GM12878 (cell line): ENCODE data around the gene GDI2. TPM values are rescaled to one million over a fixed set of nuclear protein-coding genes. Genes with fewer than 3 reads are reported as not detected.
A peak's percentile ranks its signal among the peaks of the same experiment; 100 is the strongest.

Experiments
- ATAC-seq: fragments of 200-7000 bp; cut with Tn5 transposase; 3 replicates; pipeline ENCODE4 v1.9.1; 2020; ENCODE audit warnings: mild to moderate bottlenecking, moderate library complexity
- Bru-seq: library from RNA; stranded (reverse); fragments of 400-500 nt; gene quantifications from one replicate; lab custom pipeline; 2021; lab: Mats Ljungman, UMichigan
- BruChase-seq, 2 experiments: library from RNA; stranded (reverse); fragments of 400-500 nt; gene quantifications; one replicate each; lab custom pipeline; 2021; lab: Mats Ljungman, UMichigan
- BruUV-seq: library from RNA; stranded (reverse); fragments of 400-500 nt; replicated peaks from 2 replicates; lab custom pipeline; 2021; lab: Mats Ljungman, UMichigan
- CTCF ChIA-PET: fragments of 300-600 bp; sonication (Branson Sonifier 250); formaldehyde crosslinking; extraction: SDS; loops from one replicate; lab custom pipeline; 2021; ENCODE audit warnings: inconsistent platforms; lab: Yijun Ruan, JAX
- POLR2A ChIA-PET: fragments of 350-600 bp; formaldehyde crosslinking; extraction: SDS; loops from one replicate; lab custom pipeline; 2021; ENCODE audit warnings: inconsistent platforms; lab: Charles Lee
- RAD21 ChIA-PET: fragments of 300-600 bp; sonication (Branson Sonifier 250); formaldehyde crosslinking; loops from one replicate; lab custom pipeline; 2023; ENCODE audit warnings: antibody characterized with exemption; ENCODE audit not compliant: unreplicated experiment; lab: Charles Lee
- SMC1A ChIA-PET: fragments of 300-600 bp; sonication (Branson Sonifier 250); formaldehyde crosslinking; loops from one replicate; lab custom pipeline; 2023; ENCODE audit not compliant: unreplicated experiment, uncharacterized antibody; lab: Charles Lee
- DNase-seq: peaks from one replicate; pipeline ENCODE4 v3.0.0-alpha.2; 2011; ENCODE audit warnings: low read depth, low spot score
- FAIRE-seq: peaks from 3 replicates; lab custom pipeline; 2011; peaks lifted over from hg19 to GRCh38; lab: Jason Lieb, UNC
- H2AFZ ChIP-seq: 2 replicates; pipeline ENCODE4 v1.6.0; 2011; ENCODE audit warnings: low read depth, low read length, control low read depth; ENCODE audit not compliant: control insufficient read depth
- H3K27ac ChIP-seq: 2 replicates; pipeline ENCODE4 v1.5.1; 2011; ENCODE audit warnings: control low read depth; ENCODE audit not compliant: control insufficient read depth, insufficient read depth
- H3K27me3 ChIP-seq, 2 experiments: replicated peaks in 1 of 2; 2 replicates each; pipeline versions ENCODE4 v1.6.0 to v1.6.1; 2011; ENCODE audit warnings: low read length in 1 of 2; ENCODE audit not compliant: control insufficient read depth in 2 of 2, insufficient read depth in 2 of 2
- H3K36me3 ChIP-seq, 2 experiments: 2 replicates each; pipeline ENCODE4 v1.5.1; 2011; ENCODE audit warnings: low read length in 1 of 2; ENCODE audit not compliant: control insufficient read depth in 2 of 2, insufficient read depth in 2 of 2
- H3K4me1 ChIP-seq: 2 replicates; pipeline ENCODE4 v1.6.1; 2011; ENCODE audit warnings: mild to moderate bottlenecking, low read length, moderate library complexity, mixed read lengths; ENCODE audit not compliant: control insufficient read depth, insufficient read depth
- H3K4me2 ChIP-seq: 2 replicates; pipeline ENCODE4 v1.6.0; 2011; ENCODE audit warnings: control low read depth; ENCODE audit not compliant: control insufficient read depth, insufficient read depth
- H3K4me3 ChIP-seq: fragments of 200-600 bp; sonication (generic); 2 replicates; pipeline ENCODE4 v1.5.1; 2016
- H3K79me2 ChIP-seq: 2 replicates; pipeline ENCODE4 v1.6.0; 2011; ENCODE audit warnings: low read length; ENCODE audit not compliant: control insufficient read depth, insufficient read depth
- H3K9ac ChIP-seq: 2 replicates; pipeline ENCODE4 v1.8.0; 2011; ENCODE audit warnings: low read length, control low read depth, mixed read lengths; ENCODE audit not compliant: control insufficient read depth, insufficient read depth
- H3K9me3 ChIP-seq: replicated peaks from 3 replicates; pipeline ENCODE4 v1.5.1; 2011; ENCODE audit warnings: mild to moderate bottlenecking, low read length; ENCODE audit not compliant: control insufficient read depth, insufficient read depth
- H4K20me1 ChIP-seq: 2 replicates; pipeline ENCODE4 v1.6.0; 2011; ENCODE audit not compliant: control insufficient read depth, insufficient read depth
- CBX5 ChIP-seq: sonication (generic); IDR thresholded peaks from 2 replicates; pipeline ENCODE4 v1.6.1; 2016; ENCODE audit warnings: low read depth, moderate library complexity, mild to moderate bottlenecking, inconsistent platforms
- FOXK2 ChIP-seq: fragments of 450-650 bp; IDR thresholded peaks from 2 replicates; pipeline ENCODE4 v1.6.1; 2017; ENCODE audit warnings: mild to moderate bottlenecking, moderate library complexity
- IKZF1 ChIP-seq: fragments of 450-650 bp; conservative IDR thresholded peaks from 2 replicates; pipeline ENCODE4 v1.6.1; 2017; ENCODE audit warnings: antibody characterized with exemption, mild to moderate bottlenecking
- KLF5 ChIP-seq: fragments of 450-650 bp; IDR thresholded peaks from 2 replicates; pipeline ENCODE4 v1.6.1; 2014; ENCODE audit warnings: mild to moderate bottlenecking; ENCODE audit not compliant: partially characterized antibody
- POLR2AphosphoS5 ChIP-seq: IDR thresholded peaks from 2 replicates; pipeline ENCODE4 v1.6.1; 2011; ENCODE audit warnings: mild to moderate bottlenecking, low read length, inconsistent platforms
- PRDM15 ChIP-seq: fragments of 450-650 bp; formaldehyde crosslinking; IDR thresholded peaks from 2 replicates; pipeline ENCODE4 v1.4.0; 2020; ENCODE audit warnings: mild to moderate bottlenecking, moderate library complexity
- ZBED1 ChIP-seq: IDR thresholded peaks from 2 replicates; pipeline ENCODE4 v1.6.1; 2016; ENCODE audit warnings: borderline replicate concordance
- ZNF622 ChIP-seq: fragments of 450-650 bp; IDR thresholded peaks from 2 replicates; pipeline ENCODE4 v1.6.1; 2017; ENCODE audit warnings: mild to moderate bottlenecking, inconsistent platforms
- ZNF687 ChIP-seq: fragments of 450-650 bp; IDR thresholded peaks from 2 replicates; pipeline ENCODE4 v1.6.1; 2017; ENCODE audit warnings: mild to moderate bottlenecking, moderate library complexity
- WGBS: methylation state at CpG from one replicate; pipeline ENCODE4 v1.1.6; 2016; ENCODE audit warnings: low lambda C conversion rate; ENCODE audit not compliant: insufficient replicate concordance, insufficient coverage; ENCODE audit errors: missing lambda C conversion rate; 5-methylcytosine and 5-hydroxymethylcytosine counted together
- in situ Hi-C: fragments of 300-500 bp; cut with MboI; formaldehyde crosslinking; loops from 9 replicates; pipeline ENCODE4 v1.14.3; 2018; ENCODE audit warnings: mixed read lengths
- intact Hi-C: fragments of 100-400 bp; cut with micrococcal nuclease; formaldehyde crosslinking; loops from one replicate; pipeline ENCODE4 v1.14.2; 2022; ENCODE audit not compliant: unreplicated experiment
- long read RNA-seq, 2 experiments: library from polyadenylated mRNA; unstranded; transcript quantifications; one replicate each; pipeline ENCODE4 v2.0.0, GENCODE V29; 2019 to 2020
- polyA minus RNA-seq, 3 experiments: library from RNA; depleted of rRNA, polyadenylated mRNA; stranded (reverse); fragments of >200 nt; gene quantifications; 2 replicates each; pipeline ENCODE4 v1.2.3, GENCODE V29; 2011
- polyA plus RNA-seq, 11 experiments: library from polyadenylated mRNA; depleted of rRNA in 4 of 11; unstranded in 6 of 11; stranded (reverse) in 5 of 11; fragments of >200 nt; fragmentation: Nextera tagmentation in 4 of 11; fragmentation: Illumina TruSeq in 1 of 11; extraction: Ambion mirVana in 4 of 11; extraction: Trizol in 1 of 11; gene quantifications; 1 replicate in 1 of 11; 2 replicates in 10 of 11; pipeline versions ENCODE4 v1.2.1 to v1.2.3, GENCODE V29; 2011 to 2016; ENCODE audit warnings: inconsistent platforms in 2 of 11, missing spikeins in 2 of 11, low read depth in 1 of 11
- total RNA-seq, 4 experiments: library from RNA; depleted of rRNA in 3 of 4; stranded (reverse); fragments of >200 nt in 3 of 4; fragmentation: Illumina TruSeq in 1 of 4; extraction: Trizol in 1 of 4; gene quantifications; 2 replicates each; pipeline versions ENCODE4 v1.2.1 to v1.2.3, GENCODE V29; 2013 to 2021

Gene GDI2
- 115 and 118 TPM in 2 replicates for total RNA-seq (2013; cell fraction: nucleolus; rRNA removed)
- total RNA-seq (2014; rRNA removed) (376 and 409 TPM in 2 replicates), total RNA-seq (2014; rRNA removed; fragmentation: Illumina TruSeq; extraction: Trizol) (384 and 395 TPM in 2 replicates), total RNA-seq (2021) (261 and 262 TPM in 2 replicates), polyA plus RNA-seq (2011; rRNA removed) (278 and 498 TPM in 2 replicates), polyA plus RNA-seq (2014; fragmentation: Illumina TruSeq; extraction: Trizol) (334 and 406 TPM in 2 replicates), polyA plus RNA-seq (2014; fragmentation: Nextera tagmentation; extraction: Ambion mirVana) (100 to 1,000 TPM; 264 to 334 TPM), polyA plus RNA-seq (2014; rRNA removed) (233 and 268 TPM in 2 replicates), polyA plus RNA-seq (2016; fragmentation: Nextera tagmentation; extraction: Ambion mirVana) (100 to 1,000 TPM; 264 to 275 TPM), polyA minus RNA-seq (2011; rRNA and poly(A)+ RNA removed) (242 and 246 TPM in 2 replicates), Bru-seq, nascent RNA (percentile 93 among the genes with signal in this experiment), BruChase-seq, experiment 1, labeled RNA remaining after a 6-hour chase (percentile 97 among the genes with signal in this experiment), BruChase-seq, experiment 2, labeled RNA remaining after a 2-hour chase (percentile 96 among the genes with signal in this experiment)
- polyA plus RNA-seq (2011; ENCODE audit: low read depth) = 170 TPM
- 192 and 220 TPM in 2 replicates for polyA plus RNA-seq (2011; cell fraction: cytosol; rRNA removed)
- polyA plus RNA-seq (2011; cell fraction: nucleus; rRNA removed) = 89.3 and 133 TPM in 2 replicates
- 197 and 223 TPM in 2 replicates for polyA plus RNA-seq (2012)
- 185 and 211 TPM in 2 replicates for polyA minus RNA-seq (2011; cell fraction: cytosol; rRNA and poly(A)+ RNA removed)
- 48.5 and 83.2 TPM in 2 replicates for polyA minus RNA-seq (2011; cell fraction: nucleus; rRNA and poly(A)+ RNA removed)
- long read RNA-seq, experiment 1, transcript GDI2-202 (10 exons, 1,408 nt) = minor isoform, 16 of 507 reads
- long read RNA-seq, experiment 1, transcript GDI2-203 (11 exons, 2,412 nt) = major isoform, 449 of 507 reads
- long read RNA-seq, experiment 1, partial matches to known transcripts = 13 of 507 reads
- long read RNA-seq, experiment 1, other reads (novel, unspliced or antisense) = 29 of 507 reads
- long read RNA-seq, experiment 2, transcript GDI2-203 (11 exons, 2,412 nt) = major isoform, 3,513 of 3,842 reads
- long read RNA-seq, experiment 2, transcript GDI2-202 (10 exons, 1,408 nt) = minor isoform, 103 of 3,842 reads
- long read RNA-seq, experiment 2, partial matches to known transcripts = 127 of 3,842 reads
- long read RNA-seq, experiment 2, other reads (novel, unspliced or antisense) = 99 of 3,842 reads

- peak within 1 kb of the TSS; percentile 91 for H3K4me3 ChIP-seq
- ChIA-PET POLR2A (interaction anchor here (0.6 to 4.6 kb wide), 19 partner anchors 9 to 163 kb away, joined by 3 to 46 read pairs (median 4); partner anchors contain the start of genes ANKRD16 and FBH1), SMC1A (interaction anchor here (0.7 to 3.4 kb wide), 15 partner anchors 8 to 161 kb away, joined by 3 to 21 read pairs (median 4); no protein-coding TSS in a partner anchor), CTCF (interaction anchor here (0.7 to 7.9 kb wide), 8 partner anchors 10 to 371 kb away, joined by 3 to 74 read pairs (median 6); no protein-coding TSS in a partner anchor), RAD21 (interaction anchor here (0.7 to 12.5 kb wide), 9 partner anchors 30 to 277 kb away, joined by 3 to 183 read pairs (median 5); partner anchors contain the start of genes ANKRD16, FBH1, IL15RA and TASOR2)
- peaks cover 42% of the 10 kb centered on the region for H3K4me1 ChIP-seq
- H3K4me2 ChIP-seq = peak within 1 kb of the TSS; percentile 90
- peak; percentile 82 for DNase-seq
- in situ Hi-C loops = no loop called here
- H4K20me1 ChIP-seq = no peaks in the 10 kb centered on the region; the same call in 1 of the 2 replicates
- peak within 1 kb of the TSS; percentile 80 for H2AFZ ChIP-seq
- 1% methylated on average over 68 of the region's 77 CpGs for WGBS
- peak; percentile 85 for ATAC-seq
- H3K36me3 ChIP-seq = no peaks in the 10 kb centered on the region
- peak; percentile 52 for FAIRE-seq
- peak within 1 kb of the TSS; percentile 97 for H3K27ac ChIP-seq
- BruUV-seq = no TSS peak
- H3K9me3 ChIP-seq = no peaks in the 10 kb centered on the region
- intact Hi-C loops = loop anchor here (2.0 to 5.0 kb wide), 6 partner anchors 39 to 237 kb away; partner anchors contain the start of genes FBH1, IL15RA and TASOR2
- peaks cover 64% of the 10 kb centered on the region for H3K79me2 ChIP-seq
- no peaks in the 10 kb centered on the region for H3K27me3 ChIP-seq
- H3K9ac ChIP-seq = peak within 1 kb of the TSS; percentile 93
- TF ChIP-seq CBX5 (0 out of 2 replicates have a peak, but pooled peaks have one; percentile 19), ZBED1 (no peak; the same call in 1 of the 2 replicates), KLF5 (peak; percentile 83), PRDM15 (CRISPR knock-in tag) (no peak), IKZF1 (peak; percentile 92), ZNF687 (peak; percentile 88), POLR2AphosphoS5 (peak; percentile 94), FOXK2 (no peak), ZNF622 (no peak)
Measured at GRCh38 chr10:5813341-5814109, at the start of gene GDI2. Gene GDI2, minus strand, starts transcription at chr10:5813434. Its CDS starts 176 bp downstream, at chr10:5813258.
